ENCODE data around the gene GANC.
"Not testable (repeated sequence)": the region's sequence is repeated elsewhere in the genome, so short reads cannot be mapped to it uniquely, and the experiment has no call there.

The GANC gene, protein sequence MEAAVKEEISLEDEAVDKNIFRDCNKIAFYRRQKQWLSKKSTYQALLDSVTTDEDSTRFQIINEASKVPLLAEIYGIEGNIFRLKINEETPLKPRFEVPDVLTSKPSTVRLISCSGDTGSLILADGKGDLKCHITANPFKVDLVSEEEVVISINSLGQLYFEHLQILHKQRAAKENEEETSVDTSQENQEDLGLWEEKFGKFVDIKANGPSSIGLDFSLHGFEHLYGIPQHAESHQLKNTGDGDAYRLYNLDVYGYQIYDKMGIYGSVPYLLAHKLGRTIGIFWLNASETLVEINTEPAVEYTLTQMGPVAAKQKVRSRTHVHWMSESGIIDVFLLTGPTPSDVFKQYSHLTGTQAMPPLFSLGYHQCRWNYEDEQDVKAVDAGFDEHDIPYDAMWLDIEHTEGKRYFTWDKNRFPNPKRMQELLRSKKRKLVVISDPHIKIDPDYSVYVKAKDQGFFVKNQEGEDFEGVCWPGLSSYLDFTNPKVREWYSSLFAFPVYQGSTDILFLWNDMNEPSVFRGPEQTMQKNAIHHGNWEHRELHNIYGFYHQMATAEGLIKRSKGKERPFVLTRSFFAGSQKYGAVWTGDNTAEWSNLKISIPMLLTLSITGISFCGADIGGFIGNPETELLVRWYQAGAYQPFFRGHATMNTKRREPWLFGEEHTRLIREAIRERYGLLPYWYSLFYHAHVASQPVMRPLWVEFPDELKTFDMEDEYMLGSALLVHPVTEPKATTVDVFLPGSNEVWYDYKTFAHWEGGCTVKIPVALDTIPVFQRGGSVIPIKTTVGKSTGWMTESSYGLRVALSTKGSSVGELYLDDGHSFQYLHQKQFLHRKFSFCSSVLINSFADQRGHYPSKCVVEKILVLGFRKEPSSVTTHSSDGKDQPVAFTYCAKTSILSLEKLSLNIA (N-terminal part only)

DNA sequence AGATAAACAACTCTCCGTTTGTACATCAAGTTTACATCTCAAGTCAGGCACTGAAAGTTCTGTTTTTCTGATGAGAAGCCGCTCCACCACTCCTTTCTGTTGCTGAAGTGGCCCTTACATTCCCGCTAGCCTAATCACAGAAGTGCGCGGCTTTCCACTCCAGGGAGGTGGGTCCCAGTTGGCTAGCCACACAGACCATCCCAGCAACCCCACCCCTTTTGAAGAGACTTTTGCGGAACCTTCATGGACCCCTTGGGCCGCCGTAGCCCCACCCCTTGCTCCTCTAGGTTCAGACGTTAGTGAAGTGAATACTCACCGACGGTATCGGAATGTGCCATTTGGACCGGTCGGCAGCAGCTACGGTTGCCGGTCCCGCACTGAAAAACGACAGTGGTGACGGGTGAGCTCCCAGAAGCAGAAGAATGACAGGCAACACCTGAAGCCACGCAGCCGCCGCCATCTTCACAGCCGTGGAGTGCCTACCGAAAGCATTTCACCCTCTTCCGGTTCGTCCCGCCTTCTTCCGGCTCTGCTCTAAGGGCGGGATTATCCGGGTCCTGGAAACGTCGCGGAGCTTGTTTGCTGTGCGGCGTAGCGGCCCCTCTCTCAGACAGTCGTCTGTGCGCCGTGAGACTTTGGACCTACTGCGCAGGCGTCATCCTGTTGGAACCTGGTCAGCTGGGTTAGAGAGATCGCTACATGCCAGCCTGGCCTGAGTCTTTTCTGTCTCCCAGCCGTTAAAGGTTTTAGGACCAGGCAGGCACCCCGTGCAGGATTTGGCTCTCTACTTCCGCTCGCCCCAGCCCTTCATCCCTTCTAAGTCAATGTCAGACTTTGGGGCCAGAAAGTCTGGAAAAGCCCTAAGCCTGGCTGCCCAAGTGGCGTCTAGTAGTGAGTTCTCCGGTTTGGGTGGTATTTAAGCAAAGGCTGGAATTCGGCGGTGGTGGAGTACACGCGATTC is at the start of gene GANC, which contains the start of gene TMEM87A:
GANC (plus strand) TSS at position 263 of the 961 bp plus-strand sequence. CDS start 1,281 bp downstream, outside the sequence.
TMEM87A (minus strand) TSS at position 495 of the 961 bp plus-strand sequence; CDS start at position 460, 35 bp downstream.
- peak; percentile 93 for DNase-seq
- H3K27ac Mint-ChIP-seq = peak within 1 kb of the TSS; percentile 100
- H3K27me3 Mint-ChIP-seq = no peaks in the 10 kb centered on the region
- H3K36me3 Mint-ChIP-seq (ENCODE audit: low read depth) = peaks cover 56% of the 10 kb centered on the region
- peak within 1 kb of the TSS; percentile 99 for H3K4me3 Mint-ChIP-seq
- H3K9me3 Mint-ChIP-seq = no peaks in the 10 kb centered on the region
- H3K4me1 Mint-ChIP-seq (ENCODE audit: low read depth) = peaks cover 53% of the 10 kb centered on the region

DNA sequence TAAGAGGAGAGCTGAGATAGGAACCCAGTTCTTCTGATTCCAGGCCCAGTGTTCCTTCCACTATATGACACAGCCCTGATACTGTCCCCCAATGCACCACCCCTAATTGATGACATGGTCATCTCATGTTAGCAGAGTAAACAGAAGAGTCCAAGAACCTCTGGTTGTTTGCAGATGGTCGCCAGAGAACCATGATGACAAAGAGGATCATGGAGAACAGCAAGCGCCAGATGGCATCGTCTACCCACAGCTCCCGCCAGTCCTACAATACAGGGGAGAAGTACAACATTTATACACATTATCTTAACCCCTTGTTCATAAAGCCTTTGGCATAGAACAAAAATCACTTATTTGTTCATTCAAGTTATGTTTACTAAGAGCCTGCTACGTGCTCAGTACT is 46.4 kb upstream of the GANC start:
- peaks cover 1% of the 10 kb centered on the region for H3K4me1 Mint-ChIP-seq (ENCODE audit: low read depth)
- H3K27ac Mint-ChIP-seq = no peak overlapping the region
- no peak for DNase-seq
- no peak overlapping the region for H3K4me3 Mint-ChIP-seq
- H3K27me3 Mint-ChIP-seq = no peaks in the 10 kb centered on the region
- peaks cover 93% of the 10 kb centered on the region for H3K36me3 Mint-ChIP-seq (ENCODE audit: low read depth)
- H3K9me3 Mint-ChIP-seq = no peaks in the 10 kb centered on the region

DNA sequence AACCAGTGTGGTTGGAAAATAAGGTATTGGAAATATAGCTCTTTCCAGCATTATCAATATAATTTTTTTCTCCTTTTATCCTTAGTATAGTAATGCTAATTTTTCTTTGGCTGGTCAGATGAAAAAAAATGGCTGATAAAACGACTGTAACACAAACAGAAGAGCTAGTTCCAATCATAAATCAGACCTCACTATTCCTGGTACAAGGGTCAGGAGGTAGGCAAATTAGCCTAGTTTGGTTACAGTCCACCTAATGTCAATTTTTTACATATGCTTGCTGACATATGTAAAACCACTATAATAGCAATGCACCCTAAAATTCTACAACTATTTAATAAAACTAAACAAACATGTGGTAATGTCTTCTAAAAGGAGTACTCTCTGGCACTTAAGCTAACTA is 45.0 kb upstream of the GANC start:
- no peak for DNase-seq
- H3K36me3 Mint-ChIP-seq (ENCODE audit: low read depth) = peaks cover 95% of the 10 kb centered on the region
- H3K9me3 Mint-ChIP-seq = no peaks in the 10 kb centered on the region
- peaks cover 1% of the 10 kb centered on the region for H3K4me1 Mint-ChIP-seq (ENCODE audit: low read depth)
- peak overlapping the region; percentile 12 for H3K27ac Mint-ChIP-seq
- H3K4me3 Mint-ChIP-seq = no peak overlapping the region
- H3K27me3 Mint-ChIP-seq = no peaks in the 10 kb centered on the region

DNA sequence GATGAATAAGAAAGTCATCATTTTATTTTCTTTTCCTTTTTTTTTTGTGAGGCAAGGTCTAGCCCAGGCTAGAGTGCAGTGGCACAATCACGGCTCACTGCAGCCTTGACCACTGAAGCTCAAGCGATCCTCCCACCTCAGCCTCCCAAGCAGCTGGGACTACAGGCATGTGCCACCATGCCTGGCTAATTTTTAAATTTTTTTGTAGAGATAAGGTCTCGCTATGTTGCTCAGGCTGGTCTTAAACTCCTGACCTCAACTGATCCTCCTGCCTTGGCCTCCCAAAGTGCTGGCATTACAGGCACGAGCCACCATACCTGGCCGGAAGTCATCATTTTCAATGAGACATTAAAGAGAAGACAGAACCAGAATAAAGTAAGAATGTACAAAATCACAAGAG is 44.0 kb upstream of the GANC start:
- not testable (repeated sequence) for H3K4me3 Mint-ChIP-seq; H3K27me3 Mint-ChIP-seq; H3K4me1 Mint-ChIP-seq (ENCODE audit: low read depth); DNase-seq; H3K9me3 Mint-ChIP-seq
- peak overlapping the region; percentile 64 for H3K27ac Mint-ChIP-seq
- H3K36me3 Mint-ChIP-seq (ENCODE audit: low read depth) = peaks cover 95% of the 10 kb centered on the region

DNA sequence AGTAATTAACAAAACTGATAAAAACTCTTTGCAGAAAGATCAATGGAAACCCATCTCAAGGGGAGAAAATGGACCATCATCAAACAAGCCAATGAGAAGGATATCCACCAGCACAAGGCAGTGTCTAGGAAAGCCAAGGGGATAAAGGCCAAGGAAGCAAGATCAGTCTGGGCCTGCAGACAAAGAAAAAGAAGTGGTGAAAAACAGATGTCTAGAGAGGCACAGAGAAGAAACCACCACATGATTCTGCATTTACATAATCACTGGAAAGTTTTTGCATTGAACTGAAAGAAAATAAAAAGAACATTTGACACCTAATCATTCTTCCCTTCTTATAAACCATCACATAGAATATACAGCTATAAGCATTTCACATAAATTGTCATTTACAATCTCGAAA is 41.9 kb upstream of the GANC start:
- H3K27ac Mint-ChIP-seq = peak overlapping the region; percentile 9
- H3K9me3 Mint-ChIP-seq = no peaks in the 10 kb centered on the region
- H3K27me3 Mint-ChIP-seq = no peaks in the 10 kb centered on the region
- H3K4me3 Mint-ChIP-seq = no peak overlapping the region
- H3K4me1 Mint-ChIP-seq (ENCODE audit: low read depth) = peaks cover 1% of the 10 kb centered on the region
- DNase-seq = no peak
- peaks cover 92% of the 10 kb centered on the region for H3K36me3 Mint-ChIP-seq (ENCODE audit: low read depth)

DNA sequence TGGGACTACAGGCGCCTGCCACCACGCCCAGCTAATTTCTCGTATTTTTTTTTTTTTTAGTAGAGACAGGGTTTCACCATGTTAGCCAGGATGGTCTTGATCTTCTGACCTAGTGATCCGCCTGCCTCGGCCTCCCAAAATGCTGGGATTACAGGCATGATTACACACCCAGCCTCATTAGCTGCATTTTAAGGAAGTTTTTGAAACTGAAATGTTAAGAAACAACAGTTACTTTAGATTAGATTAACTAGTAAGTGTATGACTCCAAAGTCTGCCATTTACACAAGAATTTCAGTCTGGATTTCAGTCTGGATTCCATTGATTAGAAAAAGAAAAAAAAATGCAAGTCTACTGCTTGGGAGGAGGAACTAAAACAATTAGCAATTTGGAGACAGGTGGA is 40.4 kb upstream of the GANC start:
- Mint-ChIP-seq H3K27me3 (no peaks in the 10 kb centered on the region), H3K36me3 (ENCODE audit: low read depth) (peaks cover 91% of the 10 kb centered on the region), H3K4me3 (no peak overlapping the region), H3K4me1 (ENCODE audit: low read depth) (peaks cover 1% of the 10 kb centered on the region), H3K27ac (no peak overlapping the region), H3K9me3 (no peaks in the 10 kb centered on the region)
- DNase-seq = no peak

DNA sequence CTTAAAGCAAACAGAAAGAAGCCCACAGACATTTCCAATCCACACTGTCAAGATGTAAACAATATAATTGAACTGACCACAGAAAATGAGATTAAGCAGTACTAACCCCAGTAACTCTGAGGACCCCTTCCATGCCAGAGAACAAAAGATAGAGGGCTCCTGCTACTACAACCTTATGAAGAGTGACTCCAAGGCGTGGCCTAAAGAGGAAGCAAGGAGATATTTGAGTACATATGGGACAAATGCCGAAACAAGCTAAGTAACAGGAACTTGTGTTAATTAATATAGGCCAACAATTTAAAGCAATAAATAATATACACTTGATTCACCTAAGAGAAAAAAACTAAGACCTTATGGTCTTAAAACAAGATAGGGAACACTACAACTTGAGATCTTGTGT is 39.9 kb upstream of the GANC start:
- Mint-ChIP-seq H3K4me3 (no peak overlapping the region), H3K27me3 (no peaks in the 10 kb centered on the region), H3K27ac (peak overlapping the region; percentile 61), H3K36me3 (ENCODE audit: low read depth) (peaks cover 91% of the 10 kb centered on the region), H3K9me3 (no peaks in the 10 kb centered on the region), H3K4me1 (ENCODE audit: low read depth) (peaks cover 1% of the 10 kb centered on the region)
- DNase-seq = no peak

DNA sequence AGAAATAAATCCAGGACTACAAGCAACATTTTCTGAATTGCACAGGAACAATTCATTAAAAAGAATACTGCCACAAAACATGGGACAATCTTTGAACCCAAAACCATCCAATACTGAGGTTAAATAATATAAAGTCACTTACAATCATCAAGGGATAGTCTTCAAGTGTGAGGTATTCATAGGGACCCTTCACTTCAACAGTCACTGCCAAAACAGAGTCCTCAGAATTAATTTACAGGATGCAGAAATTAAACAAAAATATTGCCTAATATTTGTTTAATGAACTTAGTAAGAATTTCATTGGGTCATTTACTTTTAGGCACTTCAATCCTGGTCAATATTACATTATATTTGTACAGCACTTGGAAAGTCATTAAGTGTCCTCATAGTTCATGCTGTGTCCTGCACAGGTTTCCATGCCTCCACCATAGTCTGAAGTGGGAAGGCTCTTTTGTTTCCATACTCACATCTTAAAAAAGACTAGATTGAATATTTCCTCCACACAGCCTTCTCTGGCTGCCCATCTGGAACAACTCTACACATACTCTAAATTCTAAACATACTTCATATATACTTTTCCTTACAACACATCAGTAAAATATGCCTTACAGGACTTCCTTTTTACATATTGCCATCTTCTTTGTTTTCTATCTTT is 33.3 kb upstream of the GANC start:
- no peak for DNase-seq
- no peaks in the 10 kb centered on the region for H3K27me3 Mint-ChIP-seq
- peaks cover 77% of the 10 kb centered on the region for H3K36me3 Mint-ChIP-seq (ENCODE audit: low read depth)
- peak overlapping the region; percentile 14 for H3K27ac Mint-ChIP-seq
- no peaks in the 10 kb centered on the region for H3K9me3 Mint-ChIP-seq
- no peak overlapping the region for H3K4me3 Mint-ChIP-seq
- H3K4me1 Mint-ChIP-seq (ENCODE audit: low read depth) = peaks cover 6% of the 10 kb centered on the region

DNA sequence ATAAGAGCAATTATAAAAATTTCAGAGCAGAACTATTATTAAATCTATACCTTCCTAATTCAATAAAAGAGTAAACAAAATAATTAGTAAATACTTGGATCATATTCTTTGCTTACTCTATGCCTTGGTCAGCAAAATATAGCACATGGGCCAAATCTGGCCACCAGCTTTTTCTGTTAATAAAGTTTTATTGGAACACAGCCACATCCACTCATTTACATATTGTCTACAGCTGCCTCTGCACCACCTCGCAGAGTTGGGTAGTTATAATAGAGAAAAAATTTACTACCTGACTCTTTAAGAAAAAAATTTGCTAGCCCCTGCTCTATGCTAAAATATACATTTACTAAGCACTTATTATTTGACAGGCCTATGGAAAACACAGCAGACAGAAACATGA is 32.2 kb upstream of the GANC start:
- DNase-seq = no peak
- Mint-ChIP-seq H3K9me3 (no peaks in the 10 kb centered on the region), H3K4me1 (ENCODE audit: low read depth) (peaks cover 8% of the 10 kb centered on the region), H3K27ac (no peak overlapping the region), H3K27me3 (no peaks in the 10 kb centered on the region), H3K4me3 (no peak overlapping the region), H3K36me3 (ENCODE audit: low read depth) (peaks cover 70% of the 10 kb centered on the region)

DNA sequence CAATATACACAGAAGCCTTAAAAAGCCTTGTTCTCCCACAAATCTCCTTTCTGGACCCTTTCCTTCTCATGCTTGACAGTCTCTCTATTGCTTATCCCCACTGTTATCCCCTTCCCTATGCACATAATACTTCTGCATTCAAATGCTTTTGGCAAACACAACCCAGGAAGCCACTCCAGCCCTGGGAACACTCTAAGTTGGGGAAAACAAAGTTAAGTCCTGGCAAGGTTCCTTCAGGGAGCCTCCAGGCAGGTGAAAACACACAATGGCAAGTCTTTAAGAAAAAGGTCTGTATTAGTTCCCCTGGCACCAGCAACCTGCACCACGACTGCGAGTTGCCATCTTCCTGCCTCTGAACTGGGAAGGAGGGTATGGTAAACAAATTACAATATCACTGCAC is 19.7 kb upstream of the GANC start:
- peaks cover 72% of the 10 kb centered on the region for H3K36me3 Mint-ChIP-seq (ENCODE audit: low read depth)
- no peaks in the 10 kb centered on the region for H3K27me3 Mint-ChIP-seq
- H3K4me1 Mint-ChIP-seq (ENCODE audit: low read depth) = peaks cover 1% of the 10 kb centered on the region

DNA sequence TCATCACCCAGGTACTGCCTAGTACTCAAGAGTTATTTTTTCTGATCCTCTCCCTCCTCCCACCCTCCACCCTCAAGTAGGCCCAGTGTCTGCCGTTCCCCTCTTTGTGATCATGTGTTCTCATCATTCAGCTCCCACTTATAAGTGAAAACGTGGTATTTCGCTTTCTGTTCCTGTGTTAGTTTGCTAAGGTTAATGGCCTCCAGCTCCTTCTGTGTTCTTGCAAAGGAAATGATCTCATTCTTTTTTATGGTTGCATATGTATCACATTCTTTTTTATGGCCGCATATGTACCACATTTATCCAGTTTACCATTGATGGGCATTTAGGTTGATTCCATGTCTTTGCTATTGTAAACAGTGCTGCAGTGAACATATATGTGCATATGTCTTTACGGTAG is 8.2 kb upstream of the GANC start:
- Mint-ChIP-seq H3K9me3 (no peaks in the 10 kb centered on the region), H3K27ac (peak overlapping the region; percentile 34), H3K27me3 (no peaks in the 10 kb centered on the region), H3K4me3 (no peak overlapping the region), H3K36me3 (ENCODE audit: low read depth) (peaks cover 86% of the 10 kb centered on the region), H3K4me1 (ENCODE audit: low read depth) (peaks cover 32% of the 10 kb centered on the region)
- DNase-seq = no peak

More for the DNA sequence above, 19.7 kb upstream of the GANC start:
- Mint-ChIP-seq H3K27ac (no peak overlapping the region), H3K9me3 (peaks cover 8% of the 10 kb centered on the region), H3K4me3 (no peak overlapping the region)
- no peak for DNase-seq

DNA sequence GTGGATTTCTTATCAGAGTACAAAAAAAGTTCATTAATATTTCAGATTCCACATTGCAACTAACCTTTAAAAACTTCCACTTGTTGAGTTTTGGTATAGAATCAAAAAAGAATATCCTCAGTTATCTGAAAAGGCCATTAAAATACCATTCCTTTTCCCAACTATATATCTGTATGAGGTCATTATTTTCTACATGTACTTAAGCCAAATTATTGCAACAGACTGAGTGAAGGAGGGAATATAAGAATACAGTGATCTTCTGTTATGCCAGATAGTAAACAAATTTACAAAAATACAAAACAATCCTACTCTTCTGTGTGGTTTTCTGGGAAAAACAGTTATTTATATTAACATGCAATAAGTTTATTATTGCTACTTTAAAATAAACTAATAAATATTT is 5.7 kb upstream of the GANC start:
- Mint-ChIP-seq H3K27me3 (no peaks in the 10 kb centered on the region), H3K36me3 (ENCODE audit: low read depth) (peaks cover 81% of the 10 kb centered on the region), H3K9me3 (no peaks in the 10 kb centered on the region), H3K27ac (no peak overlapping the region), H3K4me3 (no peak overlapping the region), H3K4me1 (ENCODE audit: low read depth) (peaks cover 50% of the 10 kb centered on the region)
- no peak for DNase-seq

DNA sequence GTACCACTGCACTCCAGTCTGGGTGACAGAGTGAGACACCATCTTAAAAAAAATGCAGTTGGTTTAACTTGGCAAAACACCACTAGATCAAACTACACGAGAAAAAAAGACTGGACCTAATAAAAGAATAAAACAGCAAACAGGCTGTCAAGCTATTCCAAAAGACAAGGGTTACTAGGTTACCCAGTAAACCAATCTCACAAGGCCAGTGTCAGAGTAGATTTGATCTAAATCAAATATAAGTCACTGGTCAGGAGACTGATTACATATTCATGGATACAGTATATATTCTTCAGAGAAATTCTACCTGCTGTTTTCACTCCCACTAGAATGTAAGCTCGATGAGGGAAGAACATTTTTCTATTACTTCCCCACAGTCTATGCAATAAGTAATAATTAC is 2.5 kb upstream of the GANC start:
- Mint-ChIP-seq H3K4me1 (ENCODE audit: low read depth) (peaks cover 58% of the 10 kb centered on the region), H3K36me3 (ENCODE audit: low read depth) (peaks cover 70% of the 10 kb centered on the region), H3K27me3 (no peaks in the 10 kb centered on the region), H3K27ac (peak overlapping the region; percentile 22), H3K9me3 (no peaks in the 10 kb centered on the region), H3K4me3 (peak overlapping the region; percentile 60)
- DNase-seq = no peak
